MM.1S (cell line): ENCODE results near the gene PPP1R7.

ENCODE experiments used
- DNase-seq: peaks from one replicate; pipeline ENCODE4 v3.0.0-alpha.2; 2015
- H2AFZ ChIP-seq: fragments of 300-600 bp; sonication (generic); 2 replicates; pipeline ENCODE4 v1.6.0; 2016; ENCODE audit warnings: antibody characterized with exemption, low read length
- H3F3A ChIP-seq: fragments of 300-600 bp; sonication (generic); 2 replicates; pipeline ENCODE4 v1.6.1; 2016; ENCODE audit warnings: mild to moderate bottlenecking, antibody characterized with exemption, low read length, moderate library complexity, mixed read lengths; ENCODE audit not compliant: insufficient read depth
- H3K27ac ChIP-seq: fragments of 300-600 bp; sonication (generic); 2 replicates; pipeline ENCODE4 v1.5.1; 2016; ENCODE audit warnings: mild to moderate bottlenecking, low read length
- H3K27me3 ChIP-seq: fragments of 300-600 bp; sonication (generic); replicated peaks from 2 replicates; pipeline ENCODE4 v1.6.0; 2016; ENCODE audit warnings: low read length; ENCODE audit not compliant: insufficient read depth
- H3K36me3 ChIP-seq: fragments of 300-600 bp; sonication (generic); replicated peaks from 2 replicates; pipeline ENCODE4 v1.6.1; 2016; ENCODE audit warnings: mild to moderate bottlenecking, low read length, mixed read lengths; ENCODE audit not compliant: insufficient read depth
- H3K4me1 ChIP-seq: fragments of 300-600 bp; sonication (generic); 2 replicates; pipeline ENCODE4 v1.6.1; 2016; ENCODE audit warnings: low read length, mixed read lengths
- H3K4me2 ChIP-seq: fragments of 300-600 bp; sonication (generic); 2 replicates; pipeline ENCODE4 v1.6.0; 2016; ENCODE audit warnings: low read depth, low read length
- H3K4me3 ChIP-seq: fragments of 300-600 bp; sonication (generic); 2 replicates; pipeline ENCODE4 v1.5.1; 2016; ENCODE audit warnings: low read length, mixed read lengths
- H3K79me2 ChIP-seq: fragments of 300-600 bp; sonication (generic); 2 replicates; pipeline ENCODE4 v1.6.1; 2016; ENCODE audit warnings: mixed run types, low read length, mixed read lengths
- H3K9ac ChIP-seq: fragments of 300-600 bp; sonication (generic); 2 replicates; pipeline ENCODE4 v1.6.1; 2016; ENCODE audit warnings: low read length, mixed read lengths
- H3K9me2 ChIP-seq: fragments of 300-600 bp; sonication (generic); replicated peaks from 2 replicates; pipeline ENCODE4 v1.6.1; 2016; ENCODE audit warnings: mild to moderate bottlenecking, low read length, mixed read lengths; ENCODE audit not compliant: insufficient read depth
- H3K9me3 ChIP-seq: fragments of 300-600 bp; sonication (generic); replicated peaks from 2 replicates; pipeline ENCODE4 v1.6.1; 2016; ENCODE audit warnings: mild to moderate bottlenecking, low read length, mixed read lengths; ENCODE audit not compliant: insufficient read depth
- H4K20me1 ChIP-seq: fragments of 300-600 bp; sonication (generic); 2 replicates; pipeline ENCODE4 v1.6.1; 2016; ENCODE audit warnings: mild to moderate bottlenecking, low read length, moderate library complexity, mixed read lengths; ENCODE audit not compliant: insufficient read depth
- EZH2 ChIP-seq: fragments of 300-600 bp; sonication (generic); optimal IDR thresholded peaks from 2 replicates; pipeline ENCODE3; 2017; ENCODE audit warnings: low read depth, mild to moderate bottlenecking, antibody characterized with exemption, low read length, mixed read lengths
- EZH2phosphoT487 ChIP-seq: fragments of 300-600 bp; sonication (generic); IDR thresholded peaks from 2 replicates; pipeline ENCODE4 v1.6.1; 2018; ENCODE audit warnings: antibody characterized with exemption, low read length
- TF ChIP-seq, protein P1 (sequence below): fragments of 300-600 bp; sonication (generic); IDR thresholded peaks from 2 replicates; pipeline ENCODE4 v1.5.1; 2016; ENCODE audit warnings: antibody characterized with exemption, low read length, mixed read lengths

Gene PPP1R7

DNA sequence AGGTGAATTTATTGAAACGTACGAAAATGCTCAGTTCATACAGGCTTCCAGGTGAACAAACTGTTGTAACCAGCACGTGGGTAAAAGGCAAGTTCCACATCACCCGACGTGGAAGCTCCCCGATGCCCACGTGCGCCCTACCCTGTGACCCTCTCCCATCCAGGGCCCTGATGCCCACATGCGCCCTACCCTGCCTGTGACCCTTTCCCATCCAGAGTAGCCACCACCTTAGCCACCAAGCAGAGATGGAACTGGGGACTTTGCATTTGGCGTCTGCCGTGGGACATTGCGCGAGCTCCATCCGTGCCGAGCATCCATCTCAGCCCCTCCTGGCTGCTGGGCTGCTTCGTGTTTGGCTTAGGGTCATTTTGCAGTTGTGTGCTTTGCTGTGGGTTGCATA, 75.7 kb downstream of the PPP1R7 start:
- no peak overlapping the region for H2AFZ ChIP-seq
- H3F3A ChIP-seq = no peaks in the 10 kb centered on the region
- no peaks in the 10 kb centered on the region for H3K27me3 ChIP-seq
- H3K9me3 ChIP-seq = no peaks in the 10 kb centered on the region
- no peak overlapping the region for H3K4me2 ChIP-seq
- H3K4me1 ChIP-seq = no peaks in the 10 kb centered on the region
- TF ChIP-seq, protein P1, sequence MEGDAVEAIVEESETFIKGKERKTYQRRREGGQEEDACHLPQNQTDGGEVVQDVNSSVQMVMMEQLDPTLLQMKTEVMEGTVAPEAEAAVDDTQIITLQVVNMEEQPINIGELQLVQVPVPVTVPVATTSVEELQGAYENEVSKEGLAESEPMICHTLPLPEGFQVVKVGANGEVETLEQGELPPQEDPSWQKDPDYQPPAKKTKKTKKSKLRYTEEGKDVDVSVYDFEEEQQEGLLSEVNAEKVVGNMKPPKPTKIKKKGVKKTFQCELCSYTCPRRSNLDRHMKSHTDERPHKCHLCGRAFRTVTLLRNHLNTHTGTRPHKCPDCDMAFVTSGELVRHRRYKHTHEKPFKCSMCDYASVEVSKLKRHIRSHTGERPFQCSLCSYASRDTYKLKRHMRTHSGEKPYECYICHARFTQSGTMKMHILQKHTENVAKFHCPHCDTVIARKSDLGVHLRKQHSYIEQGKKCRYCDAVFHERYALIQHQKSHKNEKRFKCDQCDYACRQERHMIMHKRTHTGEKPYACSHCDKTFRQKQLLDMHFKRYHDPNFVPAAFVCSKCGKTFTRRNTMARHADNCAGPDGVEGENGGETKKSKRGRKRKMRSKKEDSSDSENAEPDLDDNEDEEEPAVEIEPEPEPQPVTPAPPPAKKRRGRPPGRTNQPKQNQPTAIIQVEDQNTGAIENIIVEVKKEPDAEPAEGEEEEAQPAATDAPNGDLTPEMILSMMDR = no peak
- TF ChIP-seq EZH2 (no peak), EZH2phosphoT487 (no peak)
- no peaks in the 10 kb centered on the region; the same call in 1 of the 2 replicates for H3K36me3 ChIP-seq
- no peak for DNase-seq
- H4K20me1 ChIP-seq = no peaks in the 10 kb centered on the region
- H3K27ac ChIP-seq = no peak overlapping the region
- no peak overlapping the region for H3K9ac ChIP-seq
- no peaks in the 10 kb centered on the region for H3K79me2 ChIP-seq
- H3K4me3 ChIP-seq = no peak overlapping the region
- no peaks in the 10 kb centered on the region for H3K9me2 ChIP-seq

DNA sequence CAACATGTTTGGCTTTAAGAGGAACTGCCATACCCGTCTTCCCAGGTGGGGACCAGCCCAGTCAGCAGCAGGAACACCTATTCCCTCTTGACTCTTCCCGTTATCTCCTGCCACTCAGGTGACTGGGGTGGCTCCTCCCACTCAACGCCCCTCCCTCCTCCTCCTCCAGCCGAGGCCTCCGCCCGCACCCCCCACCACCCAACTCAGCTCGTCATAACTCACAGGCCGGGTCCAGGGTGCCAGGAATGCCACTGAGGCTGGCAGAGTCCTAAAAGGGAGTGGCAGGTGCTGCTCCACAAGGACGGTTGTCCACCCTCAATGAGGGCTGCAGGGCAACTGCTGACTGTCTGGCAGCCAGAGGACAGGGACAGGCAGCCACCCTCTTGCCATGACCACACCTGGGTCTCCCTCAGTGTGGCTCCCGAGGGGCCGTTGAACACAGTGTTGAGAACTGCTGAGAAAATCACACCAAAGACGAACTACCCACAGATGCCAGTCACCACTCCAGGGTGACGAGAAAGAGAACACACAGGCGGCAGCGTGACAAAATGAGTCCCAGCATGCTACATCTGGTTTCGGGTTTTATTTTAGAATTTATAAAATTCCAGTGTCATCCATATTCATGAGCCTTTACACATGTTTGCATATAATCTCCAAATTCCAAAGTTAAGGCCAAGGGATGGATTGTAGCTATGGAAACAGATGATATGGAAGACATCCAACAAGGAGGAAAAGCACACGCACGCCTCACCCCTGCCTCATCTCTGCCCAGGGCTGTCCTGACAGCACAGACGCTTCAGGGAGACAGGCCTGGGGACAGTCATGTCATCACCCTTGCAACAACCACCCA, 76.7 kb downstream of the PPP1R7 start:
- Histone ChIP-seq H3K36me3 (no peaks in the 10 kb centered on the region; the same call in 1 of the 2 replicates), H3K9ac (no peak overlapping the region), H2AFZ (no peak overlapping the region), H3K4me2 (no peak overlapping the region), H3K27ac (no peak overlapping the region), H3K9me2 (no peaks in the 10 kb centered on the region), H3F3A (no peaks in the 10 kb centered on the region), H3K9me3 (no peaks in the 10 kb centered on the region), H3K4me1 (no peaks in the 10 kb centered on the region), H3K27me3 (no peaks in the 10 kb centered on the region), H4K20me1 (no peaks in the 10 kb centered on the region), H3K4me3 (no peak overlapping the region), H3K79me2 (no peaks in the 10 kb centered on the region)
- DNase-seq = no peak
- TF ChIP-seq, protein P1 = no peak
- TF ChIP-seq EZH2 (no peak), EZH2phosphoT487 (no peak)

DNA sequence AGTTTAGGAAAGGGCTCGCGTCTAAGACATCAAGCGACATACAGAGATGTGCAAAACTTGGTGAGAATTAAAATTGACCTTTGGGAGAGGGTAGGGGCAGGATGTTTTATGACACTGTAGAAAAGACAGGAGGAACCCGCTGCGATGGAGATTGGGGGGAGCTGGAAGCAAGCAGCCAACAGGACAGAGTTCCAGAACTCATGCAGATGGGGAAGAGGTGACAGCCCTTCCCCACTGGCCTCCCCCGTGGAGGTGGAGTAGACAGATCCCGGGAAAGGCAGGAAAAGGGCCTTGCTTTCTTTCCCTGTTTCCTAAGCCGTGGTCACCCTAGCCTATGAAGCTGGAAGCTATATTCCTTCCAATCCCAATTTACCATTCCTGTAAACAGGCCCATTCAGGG, 77.3 kb downstream of the PPP1R7 start:
- H3K27ac ChIP-seq = no peak overlapping the region
- DNase-seq = no peak
- no peaks in the 10 kb centered on the region for H3K27me3 ChIP-seq
- H3K4me2 ChIP-seq = no peak overlapping the region
- H4K20me1 ChIP-seq = no peaks in the 10 kb centered on the region
- H3K9ac ChIP-seq = no peak overlapping the region
- no peak for TF ChIP-seq EZH2phosphoT487
- no peak for TF ChIP-seq EZH2
- TF ChIP-seq, protein P1 = no peak
- H3K4me3 ChIP-seq = no peak overlapping the region
- H3K9me2 ChIP-seq = no peaks in the 10 kb centered on the region
- H3K9me3 ChIP-seq = no peaks in the 10 kb centered on the region
- H3K4me1 ChIP-seq = no peaks in the 10 kb centered on the region
- no peaks in the 10 kb centered on the region; the same call in 1 of the 2 replicates for H3K36me3 ChIP-seq
- no peaks in the 10 kb centered on the region for H3F3A ChIP-seq
- H3K79me2 ChIP-seq = no peaks in the 10 kb centered on the region
- H2AFZ ChIP-seq = no peak overlapping the region
